H9 (cell line): ENCODE measurements around the gene CRLF3. TPM values are rescaled to one million over a fixed set of nuclear protein-coding genes. Genes with fewer than 3 reads are reported as not detected.

ENCODE experiments used
- DNase-seq: peaks from one replicate; pipeline ENCODE4 v3.0.0-alpha.2; 2017
- H2AFZ ChIP-seq: one replicate; pipeline ENCODE4 v1.6.1; 2013; ENCODE audit warnings: mild to moderate bottlenecking, low read length, control low read depth, moderate library complexity
- H2AK5ac ChIP-seq: 2 replicates; pipeline ENCODE4 v1.6.1; 2013; ENCODE audit warnings: low read length, control low read depth, mixed read lengths; ENCODE audit not compliant: insufficient read length
- H2BK120ac ChIP-seq: one replicate; pipeline ENCODE4 v1.6.1; 2013; ENCODE audit warnings: low read depth, mild to moderate bottlenecking, low read length, control low read depth, inconsistent platforms; ENCODE audit not compliant: poor library complexity, severe bottlenecking
- H2BK12ac ChIP-seq: 2 replicates; pipeline ENCODE4 v1.6.1; 2013; ENCODE audit warnings: low read length, control low read depth, mixed read lengths, low read depth; ENCODE audit not compliant: insufficient read length
- H2BK15ac ChIP-seq: 2 replicates; pipeline ENCODE4 v1.6.1; 2013; ENCODE audit warnings: low read depth, low read length, control low read depth
- H2BK20ac ChIP-seq: one replicate; pipeline ENCODE4 v1.6.1; 2013; ENCODE audit warnings: low read depth, mild to moderate bottlenecking, low read length, control low read depth, inconsistent platforms; ENCODE audit not compliant: poor library complexity, severe bottlenecking
- H2BK5ac ChIP-seq: 2 replicates; pipeline ENCODE4 v1.6.1; 2013; ENCODE audit warnings: low read length, control low read depth, mixed read lengths; ENCODE audit not compliant: insufficient read length
- H3K14ac ChIP-seq: 2 replicates; pipeline ENCODE4 v1.6.1; 2013; ENCODE audit warnings: low read length, control low read depth; ENCODE audit not compliant: insufficient read depth
- H3K18ac ChIP-seq: 2 replicates; pipeline ENCODE4 v1.6.1; 2013; ENCODE audit warnings: low read depth, mild to moderate bottlenecking, mixed read lengths, low read length, control low read depth; ENCODE audit not compliant: insufficient read length
- H3K23ac ChIP-seq: 2 replicates; pipeline ENCODE4 v1.6.1; 2013; ENCODE audit warnings: low read length, control low read depth, mixed read lengths, low read depth; ENCODE audit not compliant: insufficient read length
- H3K23me2 ChIP-seq: 2 replicates; pipeline ENCODE4 v1.6.1; 2013; ENCODE audit warnings: low read depth, mild to moderate bottlenecking, mixed read lengths, low read length, control low read depth; ENCODE audit not compliant: insufficient read length, poor library complexity, severe bottlenecking
- H3K27ac ChIP-seq: 2 replicates; pipeline ENCODE4 v1.5.1; 2013; ENCODE audit warnings: low read length, control low read depth, mixed read lengths, low read depth; ENCODE audit not compliant: insufficient read length
- H3K27me3 ChIP-seq: 2 replicates; pipeline ENCODE4 v1.6.1; 2013; ENCODE audit warnings: low read length, control low read depth, inconsistent platforms; ENCODE audit not compliant: insufficient read depth
- H3K4ac ChIP-seq: 2 replicates; pipeline ENCODE4 v1.6.1; 2013; ENCODE audit warnings: low read depth, mild to moderate bottlenecking, control low read depth, inconsistent platforms, low read length, moderate library complexity
- H3K4me1 ChIP-seq: 2 replicates; pipeline ENCODE4 v1.6.1; 2013; ENCODE audit warnings: low read length, control low read depth, inconsistent platforms; ENCODE audit not compliant: insufficient read depth
- H3K4me2 ChIP-seq: 2 replicates; pipeline ENCODE4 v1.6.1; 2013; ENCODE audit warnings: low read length, control low read depth, mixed read lengths; ENCODE audit not compliant: insufficient read length, insufficient read depth
- H3K56ac ChIP-seq: 2 replicates; pipeline ENCODE4 v1.6.1; 2013; ENCODE audit warnings: low read depth, mild to moderate bottlenecking, mixed read lengths, low read length, control low read depth; ENCODE audit not compliant: insufficient read length
- H3K79me1 ChIP-seq: 2 replicates; pipeline ENCODE4 v1.6.1; 2013; ENCODE audit warnings: low read depth, mild to moderate bottlenecking, moderate library complexity, low read length, control low read depth, inconsistent platforms; ENCODE audit not compliant: insufficient read depth, poor library complexity, severe bottlenecking
- H3K79me2 ChIP-seq: 2 replicates; pipeline ENCODE4 v1.6.1; 2013; ENCODE audit warnings: low read length, control low read depth, inconsistent platforms; ENCODE audit not compliant: insufficient read depth
- H3K9ac ChIP-seq: 2 replicates; pipeline ENCODE4 v1.6.1; 2013; ENCODE audit warnings: low read length, control low read depth, mixed read lengths; ENCODE audit not compliant: insufficient read length; ENCODE audit errors: extremely low read depth
- H3K9me3 ChIP-seq: one replicate; pipeline ENCODE4 v1.6.1; 2013; ENCODE audit warnings: low read depth, low read length, inconsistent platforms; ENCODE audit not compliant: control insufficient read depth
- H3T11ph ChIP-seq: one replicate; pipeline ENCODE4 v1.6.1; 2013; ENCODE audit warnings: mild to moderate bottlenecking, low read length, control low read depth, inconsistent platforms
- H4K20me1 ChIP-seq: one replicate; pipeline ENCODE4 v1.6.1; 2013; ENCODE audit not compliant: control insufficient read depth, insufficient read length, insufficient read depth
- H4K5ac ChIP-seq: 2 replicates; pipeline ENCODE4 v1.6.1; 2013; ENCODE audit warnings: low read depth, mild to moderate bottlenecking, mixed read lengths, low read length, control low read depth; ENCODE audit not compliant: insufficient read length
- H4K8ac ChIP-seq: replicated peaks from 2 replicates; pipeline ENCODE4 v1.6.1; 2013; ENCODE audit warnings: low read length, control low read depth, mixed read lengths, low read depth; ENCODE audit not compliant: insufficient read length
- H4K91ac ChIP-seq: 2 replicates; pipeline ENCODE4 v1.6.1; 2013; ENCODE audit warnings: low read depth, mild to moderate bottlenecking, moderate library complexity, mixed read lengths, low read length, control low read depth; ENCODE audit not compliant: insufficient read length
- H3K27ac Mint-ChIP-seq, 3 experiments: 2 replicates in 2 of 3; 3 replicates in 1 of 3; pipeline ENCODE4 v1.8.0; 2020 to 2021; ENCODE audit warnings: mixed read lengths in 3 of 3, mild to moderate bottlenecking in 1 of 3, moderate library complexity in 1 of 3
- H3K27me3 Mint-ChIP-seq: 2 replicates; pipeline ENCODE4 v1.8.0; 2021; ENCODE audit warnings: low read depth, mild to moderate bottlenecking, moderate library complexity, mixed read lengths
- H3K36me3 Mint-ChIP-seq, 3 experiments: 2 replicates in 2 of 3; 3 replicates in 1 of 3; pipeline ENCODE4 v1.8.0; 2020 to 2021; ENCODE audit warnings: low read depth in 3 of 3, mixed read lengths in 3 of 3; ENCODE audit not compliant: insufficient read depth in 1 of 3
- H3K4me1 Mint-ChIP-seq, 2 experiments: 2 replicates each; pipeline ENCODE4 v1.8.0; 2020; ENCODE audit warnings: mixed read lengths in 2 of 2
- H3K4me3 Mint-ChIP-seq, 2 experiments: 2 replicates in 1 of 2; 3 replicates in 1 of 2; pipeline ENCODE4 v1.8.0; 2020 to 2021; ENCODE audit warnings: mild to moderate bottlenecking in 2 of 2, mixed read lengths in 2 of 2, moderate library complexity in 1 of 2
- H3K9me3 Mint-ChIP-seq, 2 experiments: 2 replicates in 1 of 2; 3 replicates in 1 of 2; pipeline ENCODE4 v1.8.0; 2020; ENCODE audit warnings: mild to moderate bottlenecking in 2 of 2, mixed read lengths in 2 of 2, moderate library complexity in 1 of 2
- CTCF ChIP-seq: fragments of 200-600 bp; sonication (generic); conservative IDR thresholded peaks from 3 replicates; pipeline ENCODE4 v1.8.0; 2021; ENCODE audit warnings: antibody characterized with exemption, mild to moderate bottlenecking
- WGBS: extraction: QIAGEN DNeasy Blood & Tissue Kit; methylation state at CpG from one replicate; pipeline ENCODE4 v1.1.7; 2013; ENCODE audit warnings: missing lambda C conversion rate, low lambda C conversion rate, mixed read lengths; ENCODE audit not compliant: insufficient read length; ENCODE audit errors: extremely low coverage; 5-methylcytosine and 5-hydroxymethylcytosine counted together
- total RNA-seq: library from RNA; stranded (reverse); gene quantifications from 2 replicates; pipeline ENCODE4 v1.2.1, GENCODE V29; 2021

The CRLF3 gene
- total RNA-seq, 1 experiment from 2014 or later: 18.1 TPM

- Histone ChIP-seq H3K14ac (no peak overlapping the region), H2BK20ac (no peak overlapping the region), H3K23ac (no peak overlapping the region), H2BK15ac (no peak overlapping the region), H3K27ac (no peak overlapping the region), H2AFZ (no peak overlapping the region), H3K4ac (no peak overlapping the region), H2AK5ac (no peak overlapping the region), H3K56ac (no peak overlapping the region), H2BK12ac (no peak overlapping the region), H2BK5ac (no peak overlapping the region), H3K9me3 (no peaks in the 10 kb centered on the region), H4K8ac (no peak overlapping the region), H4K20me1 (no peaks in the 10 kb centered on the region), H4K5ac (no peak overlapping the region), H3K4me2 (no peak overlapping the region), H3K23me2 (no peaks in the 10 kb centered on the region), H3K18ac (no peak overlapping the region), H4K91ac (no peak overlapping the region), H3K4me1 (no peaks in the 10 kb centered on the region), H3K79me2 (no peaks in the 10 kb centered on the region), H3K27me3 (no peaks in the 10 kb centered on the region), H2BK120ac (no peak overlapping the region), H3K79me1 (no peaks in the 10 kb centered on the region), H3T11ph (no peak overlapping the region), H3K9ac (no peak overlapping the region)
- Mint-ChIP-seq H3K27ac (peak overlapping the region in 1 of 3 experiments; percentile 79; a peak in 2 of 7 replicates), H3K4me3 (no peak overlapping the region), H3K9me3 (no peaks in the 10 kb centered on the region), H3K36me3 (peaks cover 28 to 80% (median 65%) of the 10 kb centered on the region in 3 experiments; a peak in 6 of 7 replicates), H3K27me3 (peaks cover 1% of the 10 kb centered on the region; the same call in 1 of the 2 replicates), H3K4me1 (peaks cover 0 to 5% of the 10 kb centered on the region in 2 experiments; a peak in 1 of 4 replicates)
- WGBS: no CpG with 5 or more reads among the region's 2 CpGs
- no peak for TF ChIP-seq CTCF
- no peak for DNase-seq
Measured at GRCh38 chr17:30788918-30789317, 35.6 kb downstream of the CRLF3 start.
